IMR-90 (cell line): ENCODE results near the gene MAP3K8. TPM values are rescaled to one million over a fixed set of nuclear protein-coding genes. Genes with fewer than 3 reads are reported as not detected.

Experiments used
- ATAC-seq: fragments of 200-7000 bp; cut with Tn5 transposase; 2 replicates; pipeline ENCODE4 v1.9.1; 2020; ENCODE audit warnings: low read depth, mild to moderate bottlenecking, moderate library complexity
- BruUV-seq: library from RNA; stranded (reverse); fragments of 400-500 nt; replicated peaks from 2 replicates; lab custom pipeline; 2021; lab: Mats Ljungman, UMichigan
- CTCF ChIA-PET: fragments of 300-600 bp; formaldehyde crosslinking; extraction: SDS; loops from one replicate; lab custom pipeline; 2021; ENCODE audit warnings: antibody characterized with exemption; lab: Yijun Ruan, JAX
- POLR2A ChIA-PET: fragments of 300-600 bp; sonication (Branson Sonifier 250); formaldehyde crosslinking; loops from one replicate; lab custom pipeline; 2022; ENCODE audit warnings: antibody characterized with exemption; ENCODE audit not compliant: unreplicated experiment; lab: Charles Lee
- DNase-seq: peaks from one replicate; pipeline ENCODE4 v3.0.0; 2013
- H2AFZ ChIP-seq: replicated peaks from 2 replicates; pipeline ENCODE3; 2013; ENCODE audit warnings: low read length, mild to moderate bottlenecking; ENCODE audit not compliant: poor library complexity
- H2AK5ac ChIP-seq: 2 replicates; pipeline ENCODE4 v1.6.1; 2013; ENCODE audit warnings: low read depth, low read length, inconsistent platforms
- H2AK9ac ChIP-seq: replicated peaks from 2 replicates; pipeline ENCODE3; 2013; ENCODE audit warnings: mild to moderate bottlenecking, low read depth, low read length, moderate library complexity; ENCODE audit not compliant: poor library complexity
- H2BK120ac ChIP-seq: 2 replicates; pipeline ENCODE4 v1.6.1; 2013; ENCODE audit warnings: low read depth, low read length, inconsistent platforms
- H2BK15ac ChIP-seq: 3 replicates; pipeline ENCODE4 v1.6.1; 2013; ENCODE audit warnings: low read depth, low read length, inconsistent platforms
- H2BK20ac ChIP-seq: 2 replicates; pipeline ENCODE4 v1.6.1; 2013; ENCODE audit warnings: low read depth, mild to moderate bottlenecking, inconsistent platforms, low read length, moderate library complexity
- H2BK5ac ChIP-seq: 2 replicates; pipeline ENCODE4 v1.6.1; 2013; ENCODE audit warnings: mild to moderate bottlenecking, low read depth, low read length, inconsistent platforms; ENCODE audit not compliant: poor library complexity, severe bottlenecking
- H3K14ac ChIP-seq: replicated peaks from 2 replicates; pipeline ENCODE4 v1.6.1; 2013; ENCODE audit warnings: low read depth, low read length, inconsistent platforms
- H3K18ac ChIP-seq: 2 replicates; pipeline ENCODE4 v1.6.1; 2013; ENCODE audit warnings: low read depth, low read length, control low read depth
- H3K23ac ChIP-seq: 2 replicates; pipeline ENCODE4 v1.6.1; 2013; ENCODE audit warnings: low read depth, low read length, inconsistent platforms
- H3K27ac ChIP-seq: 2 replicates; pipeline ENCODE4 v1.5.1; 2013; ENCODE audit warnings: mild to moderate bottlenecking, control low read depth, low read length; ENCODE audit not compliant: insufficient read depth
- H3K27me3 ChIP-seq: 2 replicates; pipeline ENCODE4 v1.6.1; 2013; ENCODE audit warnings: low read length; ENCODE audit not compliant: control insufficient read depth, insufficient read depth
- H3K36me3 ChIP-seq: 2 replicates; pipeline ENCODE4 v1.6.1; 2013; ENCODE audit warnings: low read length, mixed read lengths; ENCODE audit not compliant: control insufficient read depth, insufficient read depth
- H3K4ac ChIP-seq: 2 replicates; pipeline ENCODE4 v1.6.1; 2013; ENCODE audit warnings: low read depth, low read length, inconsistent platforms
- H3K4me1 ChIP-seq: 2 replicates; pipeline ENCODE4 v1.6.1; 2013; ENCODE audit warnings: low read length, mixed read lengths; ENCODE audit not compliant: control insufficient read depth, insufficient read depth
- H3K4me2 ChIP-seq: 2 replicates; pipeline ENCODE4 v1.6.1; 2013; ENCODE audit warnings: low read depth, mild to moderate bottlenecking, control low read depth, low read length, moderate library complexity
- H3K4me3 ChIP-seq: 2 replicates; pipeline ENCODE4 v1.5.1; 2013; ENCODE audit warnings: low read depth, mild to moderate bottlenecking, control low read depth, low read length, moderate library complexity; ENCODE audit not compliant: insufficient read depth
- H3K56ac ChIP-seq: 2 replicates; pipeline ENCODE4 v1.6.1; 2013; ENCODE audit warnings: low read length, inconsistent platforms; ENCODE audit not compliant: insufficient read depth; ENCODE audit errors: extremely low read depth
- H3K79me1 ChIP-seq, 2 experiments: 2 replicates each; pipeline ENCODE4 v1.6.1; 2013; ENCODE audit warnings: low read length in 2 of 2, inconsistent platforms in 1 of 2, low read depth in 1 of 2
- H3K9ac ChIP-seq: 2 replicates; pipeline ENCODE4 v1.6.1; 2013; ENCODE audit warnings: low read depth, low read length, control low read depth
- H3K9me1 ChIP-seq: 2 replicates; pipeline ENCODE4 v1.6.1; 2013; ENCODE audit warnings: low read length, inconsistent platforms; ENCODE audit not compliant: insufficient read depth
- H3K9me3 ChIP-seq: 2 replicates; pipeline ENCODE4 v1.6.1; 2013; ENCODE audit warnings: low read length; ENCODE audit not compliant: control insufficient read depth, insufficient read depth
- H4K20me1 ChIP-seq: 2 replicates; pipeline ENCODE4 v1.6.1; 2013; ENCODE audit warnings: low read length, inconsistent platforms; ENCODE audit not compliant: insufficient read depth
- H4K5ac ChIP-seq: 2 replicates; pipeline ENCODE4 v1.6.1; 2013; ENCODE audit warnings: mild to moderate bottlenecking, low read depth, low read length, control low read depth
- H4K8ac ChIP-seq, 2 experiments: 2 replicates each; pipeline ENCODE4 v1.6.1; 2013; ENCODE audit warnings: low read depth in 2 of 2, low read length in 2 of 2, control low read depth in 1 of 2, inconsistent platforms in 1 of 2
- H4K91ac ChIP-seq: 2 replicates; pipeline ENCODE4 v1.6.1; 2013; ENCODE audit warnings: low read depth, low read length, inconsistent platforms; ENCODE audit not compliant: insufficient read depth
- ELK1 ChIP-seq: fragments of 150-350 bp; IDR thresholded peaks from 2 replicates; pipeline ENCODE4 v1.6.1; 2016; ENCODE audit warnings: low read depth, mild to moderate bottlenecking, low read length, moderate library complexity, borderline replicate concordance
- MAFK ChIP-seq: IDR thresholded peaks from 2 replicates; pipeline ENCODE4 v1.6.1; 2012; ENCODE audit warnings: low read depth, low read length, improper control_type of control experiment
- MAZ ChIP-seq: IDR thresholded peaks from 2 replicates; pipeline ENCODE4 v1.6.1; 2012; ENCODE audit warnings: low read depth, mild to moderate bottlenecking, low read length, improper control_type of control experiment, moderate library complexity, borderline replicate concordance
- NFE2L2 ChIP-seq: fragments of 150-350 bp; IDR thresholded peaks from 2 replicates; pipeline ENCODE4 v1.6.1; 2016; ENCODE audit warnings: low read depth, mild to moderate bottlenecking, low read length
- RFX5 ChIP-seq: IDR thresholded peaks from 2 replicates; pipeline ENCODE4 v1.8.0; 2012; ENCODE audit warnings: low read depth, mild to moderate bottlenecking, low read length, moderate library complexity
- WGBS, 2 experiments: methylation state at CpG; one replicate each; pipeline versions ENCODE4 v1.1.5 to v1.1.7; 2013; ENCODE audit warnings: missing lambda C conversion rate in 2 of 2; ENCODE audit not compliant: insufficient read length in 1 of 2; ENCODE audit errors: extremely low coverage in 2 of 2; 5-methylcytosine and 5-hydroxymethylcytosine counted together
- dilution Hi-C: fragments of 300-500 bp; cut with HindIII; formaldehyde crosslinking; loops from one replicate; pipeline ENCODE4 v1.14.3; 2018; ENCODE audit warnings: low sequenced_read_pairs; ENCODE audit not compliant: unreplicated experiment
- in situ Hi-C: fragments of 300-500 bp; cut with MboI; formaldehyde crosslinking; loops from 3 replicates; pipeline ENCODE4 v1.14.3; 2019; ENCODE audit warnings: low sequenced_read_pairs, inconsistent platforms, mixed read lengths
- intact Hi-C: fragments of 100-400 bp; cut with micrococcal nuclease; formaldehyde crosslinking; loops from 2 replicates; pipeline ENCODE4 v1.10.0; 2022
- polyA plus RNA-seq, 3 experiments: library from polyadenylated mRNA; depleted of rRNA; stranded (reverse); fragments of >200 nt; gene quantifications; 2 replicates each; pipeline ENCODE4 v1.2.3, GENCODE V29; 2012; ENCODE audit warnings: low replicate concordance in 1 of 3
- total RNA-seq: library from RNA; depleted of rRNA; stranded (reverse); fragments of >200 nt; gene quantifications from 2 replicates; pipeline ENCODE4 v1.2.3, GENCODE V29; 2012

The MAP3K8 gene
- total and polyA plus RNA-seq, 2 of the 4 experiments (the other 2 are of a cell fraction), result 1.8 to 2.6 TPM

- dilution Hi-C loops (no loop called here), in situ Hi-C loops (no loop called here), intact Hi-C loops (no loop called here)
- H4K8ac ChIP-seq, result no peak overlapping the region
- H2BK15ac ChIP-seq, result no peak overlapping the region
- no peak overlapping the region for H3K23ac ChIP-seq
- H3K36me3 ChIP-seq, result no peaks in the 10 kb centered on the region
- H3K27ac ChIP-seq, result no peak overlapping the region
- no peak overlapping the region for H2BK120ac ChIP-seq
- no peak for ATAC-seq
- no peak overlapping the region for H3K9ac ChIP-seq
- ChIA-PET POLR2A (no interaction called here), CTCF (interaction anchor here (0.6 kb wide), 1 partner anchor 166 kb away, joined by 3 read pairs; no protein-coding TSS in a partner anchor)
- no peak overlapping the region for H3K4me2 ChIP-seq
- no peak overlapping the region for H2AK9ac ChIP-seq
- no peak overlapping the region for H2AFZ ChIP-seq
- WGBS, 2 experiments, result no CpG with 5 or more reads among the region's 3 CpGs
- H3K27me3 ChIP-seq, result peaks cover 11% of the 10 kb centered on the region
- no peak overlapping the region for H2AK5ac ChIP-seq
- DNase-seq, result no peak
- no peaks in the 10 kb centered on the region for H3K9me3 ChIP-seq
- no peak overlapping the region for H3K4ac ChIP-seq
- H3K4me3 ChIP-seq, result no peak overlapping the region
- H2BK20ac ChIP-seq, result no peak overlapping the region
- no peak overlapping the region for H2BK5ac ChIP-seq
- H4K91ac ChIP-seq, result no peak overlapping the region
- H3K4me1 ChIP-seq, result no peaks in the 10 kb centered on the region
- no peaks in the 10 kb centered on the region for H4K20me1 ChIP-seq
- H3K18ac ChIP-seq, result no peak overlapping the region
- BruUV-seq, result no TSS peak
- H3K56ac ChIP-seq, result no peak overlapping the region
- no peak overlapping the region for H4K5ac ChIP-seq
- H3K79me1 ChIP-seq, result no peaks in the 10 kb centered on the region
- TF ChIP-seq NFE2L2, result no peak
- no peak for TF ChIP-seq MAFK
- TF ChIP-seq ELK1, result no peak
- TF ChIP-seq RFX5, result no peak
- no peak for TF ChIP-seq MAZ
- no peaks in the 10 kb centered on the region for H3K9me1 ChIP-seq
- no peak overlapping the region for H3K14ac ChIP-seq
Observed at GRCh38 chr10:30509508-30509907, 75.5 kb downstream of the MAP3K8 start.
